ENCODE data around the gene PARP15.
"Not testable (repeated sequence)": the region's sequence is repeated elsewhere in the genome, so short reads cannot be mapped to it uniquely, and the experiment has no call there.

DNA sequence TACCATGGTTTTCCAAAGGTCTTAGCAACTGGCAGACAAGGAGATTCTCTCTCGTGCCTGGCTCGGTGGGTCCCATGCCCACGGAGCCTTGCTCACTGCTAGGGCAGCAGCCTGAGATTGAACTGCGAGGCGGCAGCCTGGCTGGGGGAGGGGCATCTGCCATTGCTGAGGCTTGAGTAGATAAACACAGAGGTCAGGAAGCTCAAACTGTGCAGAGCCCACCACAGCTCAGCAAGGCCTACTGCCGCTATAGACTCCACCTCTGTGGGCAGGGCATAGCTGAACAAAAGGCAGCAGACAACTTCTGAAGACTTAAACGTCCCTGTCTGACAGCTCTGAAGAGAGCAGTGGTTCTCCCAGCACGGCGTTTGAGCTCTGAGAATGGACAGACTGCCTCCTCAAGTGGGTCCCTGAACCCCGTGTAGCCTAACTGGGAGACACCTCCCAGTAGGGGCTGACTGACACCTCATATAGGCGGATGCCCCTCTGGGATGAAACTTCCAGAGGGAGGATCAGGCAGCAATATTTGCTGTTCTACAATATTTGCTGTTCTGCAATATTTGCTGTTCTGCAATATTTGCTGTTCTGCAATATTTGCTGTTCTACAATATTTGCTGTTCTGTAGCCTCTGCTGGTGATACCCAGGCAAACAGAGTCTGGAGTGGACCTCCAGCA is 73.9 kb downstream of the PARP15 start:
- TF ChIP-seq POLR2A (IDR thresholded peaks at IDR 0.05); POLR2AphosphoS5 (IDR thresholded peaks at IDR 0.05; ENCODE audit: insufficient read depth in 1 of 2, low read depth in 1 of 2): not testable (repeated sequence)
- TF ChIP-seq, protein P1, sequence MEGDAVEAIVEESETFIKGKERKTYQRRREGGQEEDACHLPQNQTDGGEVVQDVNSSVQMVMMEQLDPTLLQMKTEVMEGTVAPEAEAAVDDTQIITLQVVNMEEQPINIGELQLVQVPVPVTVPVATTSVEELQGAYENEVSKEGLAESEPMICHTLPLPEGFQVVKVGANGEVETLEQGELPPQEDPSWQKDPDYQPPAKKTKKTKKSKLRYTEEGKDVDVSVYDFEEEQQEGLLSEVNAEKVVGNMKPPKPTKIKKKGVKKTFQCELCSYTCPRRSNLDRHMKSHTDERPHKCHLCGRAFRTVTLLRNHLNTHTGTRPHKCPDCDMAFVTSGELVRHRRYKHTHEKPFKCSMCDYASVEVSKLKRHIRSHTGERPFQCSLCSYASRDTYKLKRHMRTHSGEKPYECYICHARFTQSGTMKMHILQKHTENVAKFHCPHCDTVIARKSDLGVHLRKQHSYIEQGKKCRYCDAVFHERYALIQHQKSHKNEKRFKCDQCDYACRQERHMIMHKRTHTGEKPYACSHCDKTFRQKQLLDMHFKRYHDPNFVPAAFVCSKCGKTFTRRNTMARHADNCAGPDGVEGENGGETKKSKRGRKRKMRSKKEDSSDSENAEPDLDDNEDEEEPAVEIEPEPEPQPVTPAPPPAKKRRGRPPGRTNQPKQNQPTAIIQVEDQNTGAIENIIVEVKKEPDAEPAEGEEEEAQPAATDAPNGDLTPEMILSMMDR (IDR thresholded peaks at IDR 0.05) = not testable (repeated sequence)

Measured in vagina (tissue), 2 donors.